Right cardiac atrium (tissue), 5 donors: ENCODE results near the gene PLEKHG1. TPM values are rescaled to one million over a fixed set of nuclear protein-coding genes. Genes with fewer than 3 reads are reported as not detected.

ENCODE experiments used
- ATAC-seq, 2 donors: fragments of 200-7000 bp; cut with Tn5 transposase; one replicate each; pipeline versions ENCODE4 v1.8.0 to v1.9.1; 2020; ENCODE audit warnings: moderate library complexity in 2 of 2, mild to moderate bottlenecking in 1 of 2
- DNase-seq, 3 donors: peaks; one replicate each; pipeline ENCODE4 v3.0.0-alpha.2; 2020
- H3K27ac ChIP-seq: one replicate; pipeline ENCODE4 v1.5.1; 2013; ENCODE audit warnings: mild to moderate bottlenecking, low read length, control low read depth, moderate library complexity
- H3K27me3 ChIP-seq: one replicate; pipeline ENCODE4 v1.6.1; 2013; ENCODE audit not compliant: control insufficient read depth, insufficient read depth
- H3K4me1 ChIP-seq: one replicate; pipeline ENCODE4 v1.6.1; 2013; ENCODE audit warnings: low read length; ENCODE audit not compliant: control insufficient read depth, insufficient read depth
- H3K4me3 ChIP-seq: one replicate; pipeline ENCODE4 v1.5.1; 2013; ENCODE audit warnings: low read length, control low read depth
- H3K9me3 ChIP-seq: one replicate; pipeline ENCODE4 v1.6.1; 2013; ENCODE audit warnings: low read length; ENCODE audit not compliant: control insufficient read depth
- WGBS: extraction: QIAGEN DNeasy Blood & Tissue Kit; methylation state at CpG from one replicate; pipeline ENCODE4 v1.1.7; 2013; 5-methylcytosine and 5-hydroxymethylcytosine counted together
- intact Hi-C, 4 donors: fragments of 100-400 bp; cut with DNase I; formaldehyde crosslinking; loops; one replicate each; pipeline versions ENCODE4 v1.11.0 to v1.14.0; 2022 to 2023
- polyA plus RNA-seq: library from polyadenylated mRNA; stranded (reverse); fragments of 200-250 nt; gene quantifications from one replicate; pipeline ENCODE4 v1.2.3, GENCODE V29; 2013
- total RNA-seq, 4 donors: library from RNA; stranded (reverse); fragmentation: NEBNext Ultra II Directional; extraction: Animal tissue kit (Norgen Biotek cat#: 25700); gene quantifications; one replicate each; pipeline ENCODE4 v1.2.1, GENCODE V29; 2021
- donor health status: healthy with polysubstance abuse.
- donor health status: DM: no; HTN: yes; CAD: no.
- donor health status: DM: no; HTN: no; CAD: no.
- donor health status: DM: no; HTN: yes; CAD: no; lungs with severe emphysema.
- donor health status: DM: yes; HTN: yes; CAD: no.

The PLEKHG1 gene
- total and polyA plus RNA-seq, 5 donors, result 2.2 to 17.6 (median 7.1) TPM

GRCh38 chr6:150569161-150569560 is 30.5 kb upstream of the PLEKHG1 start:
- no peak for ATAC-seq
- DNase-seq, result no peak
- intact Hi-C loops, result no loop called here

GRCh38 chr6:150573041-150573681 is 26.5 kb upstream of the PLEKHG1 start:
- WGBS, result 56% methylated on average over 10 of the region's 10 CpGs
- no peak overlapping the region for H3K4me3 ChIP-seq
- H3K4me1 ChIP-seq, result peaks cover 2% of the 10 kb centered on the region
- peak in 2 of 3 donors; percentile 29 to 50 for DNase-seq
- ATAC-seq, result peak; percentile 50 to 80
- no peaks in the 10 kb centered on the region for H3K27me3 ChIP-seq
- H3K9me3 ChIP-seq, result no peaks in the 10 kb centered on the region
- H3K27ac ChIP-seq, result no peak overlapping the region
- intact Hi-C loops, result no loop called here

More at GRCh38 chr6:150569161-150569560, 30.5 kb upstream of the PLEKHG1 start:
- peaks cover 2% of the 10 kb centered on the region for H3K9me3 ChIP-seq
- 85% methylated on average over 2 of the region's 2 CpGs for WGBS
- no peaks in the 10 kb centered on the region for H3K27me3 ChIP-seq
- no peak overlapping the region for H3K27ac ChIP-seq
- no peaks in the 10 kb centered on the region for H3K4me1 ChIP-seq
- H3K4me3 ChIP-seq, result no peak overlapping the region

- 84% methylated on average over 6 of the region's 6 CpGs for WGBS
- intact Hi-C loops, result no loop called here
Measured at GRCh38 chr6:150575836-150576235, 23.8 kb upstream of the PLEKHG1 start.

GRCh38 chr6:150576651-150577226 is 22.9 kb upstream of the PLEKHG1 start:
- H3K4me1 ChIP-seq, result peaks cover 2% of the 10 kb centered on the region
- ATAC-seq, result peak in 1 of 2 donors; percentile 70
- no peaks in the 10 kb centered on the region for H3K9me3 ChIP-seq
- DNase-seq, result no peak
- intact Hi-C loops, result no loop called here
- 71% methylated on average over 15 of the region's 15 CpGs for WGBS
- no peak overlapping the region for H3K4me3 ChIP-seq
- H3K27me3 ChIP-seq, result no peaks in the 10 kb centered on the region
- H3K27ac ChIP-seq, result no peak overlapping the region

More at GRCh38 chr6:150575836-150576235, 23.8 kb upstream of the PLEKHG1 start:
- ATAC-seq, result no peak
- DNase-seq, result no peak
- no peak overlapping the region for H3K4me3 ChIP-seq
- peaks cover 2% of the 10 kb centered on the region for H3K4me1 ChIP-seq
- no peak overlapping the region for H3K27ac ChIP-seq
- no peaks in the 10 kb centered on the region for H3K9me3 ChIP-seq
- no peaks in the 10 kb centered on the region for H3K27me3 ChIP-seq

GRCh38 chr6:150579611-150580010 is 20.1 kb upstream of the PLEKHG1 start:
- intact Hi-C loops, result no loop called here
- no peaks in the 10 kb centered on the region for H3K27me3 ChIP-seq
- ATAC-seq (peak; percentile 47 to 64), DNase-seq (no peak)
- no peak overlapping the region for H3K4me3 ChIP-seq
- no peak overlapping the region for H3K27ac ChIP-seq
- no peaks in the 10 kb centered on the region for H3K9me3 ChIP-seq
- peaks cover 2% of the 10 kb centered on the region for H3K4me1 ChIP-seq
- 67% methylated on average over 4 of the region's 4 CpGs for WGBS

- no peak overlapping the region for H3K27ac ChIP-seq
- no peaks in the 10 kb centered on the region for H3K9me3 ChIP-seq
- intact Hi-C loops, result no loop called here
- no peak for DNase-seq
- no peaks in the 10 kb centered on the region for H3K27me3 ChIP-seq
- ATAC-seq, result no peak
- WGBS, result 95% methylated on average over 2 of the region's 2 CpGs
- H3K4me1 ChIP-seq, result peaks cover 2% of the 10 kb centered on the region
- H3K4me3 ChIP-seq, result no peak overlapping the region
Measured at GRCh38 chr6:150580489-150580888, 19.2 kb upstream of the PLEKHG1 start.

GRCh38 chr6:150584065-150584464 is 15.6 kb upstream of the PLEKHG1 start:
- WGBS, result 93% methylated on average over 5 of the region's 5 CpGs
- ATAC-seq, result no peak
- no peaks in the 10 kb centered on the region for H3K9me3 ChIP-seq
- intact Hi-C loops, result no loop called here
- no peak for DNase-seq
- no peaks in the 10 kb centered on the region for H3K4me1 ChIP-seq
- no peak overlapping the region for H3K27ac ChIP-seq
- H3K27me3 ChIP-seq, result no peaks in the 10 kb centered on the region
- no peak overlapping the region for H3K4me3 ChIP-seq

- intact Hi-C loops, result no loop called here
- Histone ChIP-seq H3K4me3 (no peak overlapping the region), H3K27ac (no peak overlapping the region), H3K27me3 (no peaks in the 10 kb centered on the region), H3K9me3 (no peaks in the 10 kb centered on the region), H3K4me1 (no peaks in the 10 kb centered on the region)
- ATAC-seq (no peak), DNase-seq (no peak)
- 96% methylated on average over 1 of the region's 1 CpG for WGBS
Measured at GRCh38 chr6:150584596-150584995, 15.1 kb upstream of the PLEKHG1 start.

- Histone ChIP-seq H3K4me3 (no peak overlapping the region), H3K27ac (no peak overlapping the region), H3K4me1 (no peaks in the 10 kb centered on the region), H3K9me3 (no peaks in the 10 kb centered on the region), H3K27me3 (no peaks in the 10 kb centered on the region)
- intact Hi-C loops, result no loop called here
- no peak for DNase-seq
- no peak for ATAC-seq
- 75% methylated on average over 12 of the region's 12 CpGs for WGBS
Measured at GRCh38 chr6:150586850-150587359, 12.8 kb upstream of the PLEKHG1 start.

GRCh38 chr6:150587637-150588036 is 12.0 kb upstream of the PLEKHG1 start:
- Histone ChIP-seq H3K27ac (no peak overlapping the region), H3K4me3 (no peak overlapping the region), H3K4me1 (no peaks in the 10 kb centered on the region), H3K9me3 (no peaks in the 10 kb centered on the region), H3K27me3 (no peaks in the 10 kb centered on the region)
- ATAC-seq, result no peak
- 96% methylated on average over 4 of the region's 4 CpGs for WGBS
- DNase-seq, result no peak
- intact Hi-C loops, result no loop called here

- no peaks in the 10 kb centered on the region for H3K9me3 ChIP-seq
- intact Hi-C loops, result no loop called here
- H3K27me3 ChIP-seq, result no peaks in the 10 kb centered on the region
- no peaks in the 10 kb centered on the region for H3K4me1 ChIP-seq
- WGBS, result 94% methylated on average over 9 of the region's 9 CpGs
- no peak overlapping the region for H3K27ac ChIP-seq
- no peak overlapping the region for H3K4me3 ChIP-seq
- ATAC-seq (no peak), DNase-seq (no peak)
Measured at GRCh38 chr6:150588888-150589499, 10.7 kb upstream of the PLEKHG1 start.
